Spleen (tissue), 11 donors: ENCODE data around the gene SLC17A8. TPM values are rescaled to one million over a fixed set of nuclear protein-coding genes. Genes with fewer than 3 reads are reported as not detected.

Experiments
- DNase-seq: peaks from one replicate; pipeline ENCODE4 v3.0.0-alpha.2; 2020
- H3K27ac ChIP-seq, 8 donors: fragments of 200-600 bp; sonication (generic) in 7 of 8; 1 replicate in 4 of 8; 2 replicates in 4 of 8; pipeline versions ENCODE4 v1.5.0 to v1.8.0; 2016 to 2021; ENCODE audit warnings: inconsistent platforms in 4 of 8, mild to moderate bottlenecking in 4 of 8, moderate library complexity in 1 of 8
- H3K27me3 ChIP-seq, 7 donors: fragments of 200-600 bp; sonication (generic) in 6 of 7; replicated peaks in 1 of 7; 1 replicate in 4 of 7; 2 replicates in 3 of 7; pipeline versions ENCODE4 v1.5.0 to v1.8.0; 2016 to 2021; ENCODE audit warnings: inconsistent platforms in 3 of 7, mild to moderate bottlenecking in 1 of 7
- H3K36me3 ChIP-seq, 6 donors: fragments of 200-600 bp; sonication (generic) in 5 of 6; 1 replicate in 4 of 6; 2 replicates in 2 of 6; pipeline versions ENCODE4 v1.5.0 to v1.8.0; 2016 to 2021; ENCODE audit warnings: inconsistent platforms in 2 of 6
- H3K4me1 ChIP-seq, 6 donors: fragments of 200-600 bp; sonication (generic) in 5 of 6; 1 replicate in 3 of 6; 2 replicates in 3 of 6; pipeline versions ENCODE4 v1.5.0 to v1.8.0; 2016 to 2021; ENCODE audit warnings: inconsistent platforms in 3 of 6
- H3K4me3 ChIP-seq, 8 donors: fragments of 200-600 bp; sonication (generic) in 7 of 8; 1 replicate in 4 of 8; 2 replicates in 4 of 8; pipeline versions ENCODE4 v1.5.0 to v1.8.0; 2016 to 2021; ENCODE audit warnings: inconsistent platforms in 4 of 8, mild to moderate bottlenecking in 4 of 8, moderate library complexity in 2 of 8
- H3K9me3 ChIP-seq, 8 donors: fragments of 200-600 bp; sonication (generic) in 7 of 8; 1 replicate in 4 of 8; 2 replicates in 4 of 8; pipeline versions ENCODE4 v1.5.0 to v1.8.0; 2016 to 2021; ENCODE audit warnings: inconsistent platforms in 4 of 8
- POLR2A ChIP-seq, 3 donors: fragments of 450-650 bp; IDR thresholded peaks; one replicate each; pipeline ENCODE4 v1.5.1; 2017; ENCODE audit warnings: antibody characterized with exemption in 3 of 3, mild to moderate bottlenecking in 1 of 3
- POLR2AphosphoS5 ChIP-seq, 3 donors: sonication (generic); formaldehyde crosslinking; IDR thresholded peaks; one replicate each; pipeline ENCODE4 v1.5.1; 2017; ENCODE audit warnings: antibody characterized with exemption in 3 of 3
- WGBS, 5 donors: extraction: QIAGEN DNeasy Blood & Tissue Kit in 3 of 5; methylation state at CpG; one replicate each; pipeline versions ENCODE4 v1.1.5 to v1.1.7; 2013 to 2018; 5-methylcytosine and 5-hydroxymethylcytosine counted together
- intact Hi-C: fragments of 100-400 bp; cut with DNase I; formaldehyde crosslinking; loops from one replicate; pipeline ENCODE4 v1.15.0; 2023; ENCODE audit warnings: low total_unique reads
- polyA plus RNA-seq, 3 donors: library from polyadenylated mRNA; stranded (reverse); fragments of 200-250 nt; gene quantifications; one replicate each; pipeline ENCODE4 v1.2.1, GENCODE V29; 2013
- total RNA-seq, 7 donors: library from RNA; depleted of rRNA in 3 of 7; stranded (reverse); fragments of >200 nt in 3 of 7; fragmentation: NEBNext Ultra II Directional in 4 of 7; extraction: Animal tissue kit (Norgen Biotek cat#: 25700) in 4 of 7; gene quantifications; one replicate each; pipeline versions ENCODE4 v1.1.0 to v1.2.1, GENCODE V29; 2016 to 2021
- TF ChIP-seq, protein P1 (sequence below), 11 experiments: fragments of 200-600 bp in 7 of 11; fragments of 450-650 bp in 4 of 11; sonication (generic) in 4 of 11; IDR thresholded peaks in 8 of 11; conservative IDR thresholded peaks in 3 of 11; 1 replicate in 7 of 11; 2 replicates in 4 of 11; pipeline versions ENCODE4 v1.4.0 to v1.8.0; 2016 to 2021; ENCODE audit warnings: antibody characterized with exemption in 11 of 11, inconsistent platforms in 4 of 11, mild to moderate bottlenecking in 1 of 11
- donor health status: healthy with polysubstance abuse.
- donor health status: DM: no; HTN: no; CAD: no; lungs with moderate emphysema.
- donor health status: DM: no; HTN: no; CAD: no.
- donor health status: Bipolar disorder and iron deficiency.
- donor health status: healthy.
- donor health status: DM: no; HTN: no; CAD: no.
- donor health status: DM: yes; HTN: yes; CAD: no.

The SLC17A8 gene
- total and polyA plus RNA-seq, 10 donors: 0.02 to 0.34 TPM; not detected in 8

DNA sequence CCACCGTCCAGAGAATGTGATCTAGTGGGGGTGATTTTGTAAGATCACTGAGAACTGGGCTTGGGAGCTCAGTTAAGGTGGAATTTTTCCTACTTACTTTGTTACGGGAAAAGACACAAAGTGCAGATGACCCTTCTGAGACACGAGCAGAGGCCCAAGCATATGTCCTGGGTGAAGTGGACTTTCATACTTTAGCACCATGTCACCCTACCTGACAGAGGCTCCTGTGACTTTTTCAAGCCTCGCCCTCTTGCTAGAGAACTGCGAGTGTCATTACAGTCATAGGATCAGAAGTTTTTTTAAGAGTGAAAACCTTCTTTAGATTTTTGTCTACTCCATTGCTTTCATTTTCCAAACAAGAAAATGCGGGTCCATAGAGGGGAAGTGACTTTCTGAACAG lies 56.1 kb downstream of the SLC17A8 start:
- TF ChIP-seq POLR2AphosphoS5 (IDR thresholded peaks at IDR 0.05) (no peak), POLR2A (IDR thresholded peaks at IDR 0.05) (no peak)
- TF ChIP-seq, protein P1, sequence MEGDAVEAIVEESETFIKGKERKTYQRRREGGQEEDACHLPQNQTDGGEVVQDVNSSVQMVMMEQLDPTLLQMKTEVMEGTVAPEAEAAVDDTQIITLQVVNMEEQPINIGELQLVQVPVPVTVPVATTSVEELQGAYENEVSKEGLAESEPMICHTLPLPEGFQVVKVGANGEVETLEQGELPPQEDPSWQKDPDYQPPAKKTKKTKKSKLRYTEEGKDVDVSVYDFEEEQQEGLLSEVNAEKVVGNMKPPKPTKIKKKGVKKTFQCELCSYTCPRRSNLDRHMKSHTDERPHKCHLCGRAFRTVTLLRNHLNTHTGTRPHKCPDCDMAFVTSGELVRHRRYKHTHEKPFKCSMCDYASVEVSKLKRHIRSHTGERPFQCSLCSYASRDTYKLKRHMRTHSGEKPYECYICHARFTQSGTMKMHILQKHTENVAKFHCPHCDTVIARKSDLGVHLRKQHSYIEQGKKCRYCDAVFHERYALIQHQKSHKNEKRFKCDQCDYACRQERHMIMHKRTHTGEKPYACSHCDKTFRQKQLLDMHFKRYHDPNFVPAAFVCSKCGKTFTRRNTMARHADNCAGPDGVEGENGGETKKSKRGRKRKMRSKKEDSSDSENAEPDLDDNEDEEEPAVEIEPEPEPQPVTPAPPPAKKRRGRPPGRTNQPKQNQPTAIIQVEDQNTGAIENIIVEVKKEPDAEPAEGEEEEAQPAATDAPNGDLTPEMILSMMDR (IDR thresholded peaks at IDR 0.05 in 8 of 11, conservative IDR thresholded peaks at IDR 0.05 in 3 of 11): no peak
- no peaks in the 10 kb centered on the region for H3K9me3 ChIP-seq
- intact Hi-C loops: no loop called here
- no peaks in the 10 kb centered on the region for H3K4me1 ChIP-seq
- peaks cover 0 to 20% (median 0%) of the 10 kb centered on the region in 7 donors for H3K27me3 ChIP-seq
- no peak for DNase-seq
- peak overlapping the region in 4 of 8 donors; percentile 51 to 72 (median 54) for H3K27ac ChIP-seq
- no peak overlapping the region for H3K4me3 ChIP-seq
- H3K36me3 ChIP-seq: no peaks in the 10 kb centered on the region
- WGBS, 5 donors: 86 to 90% (median 88%) methylated on average over 6 of the region's 6 CpGs

DNA sequence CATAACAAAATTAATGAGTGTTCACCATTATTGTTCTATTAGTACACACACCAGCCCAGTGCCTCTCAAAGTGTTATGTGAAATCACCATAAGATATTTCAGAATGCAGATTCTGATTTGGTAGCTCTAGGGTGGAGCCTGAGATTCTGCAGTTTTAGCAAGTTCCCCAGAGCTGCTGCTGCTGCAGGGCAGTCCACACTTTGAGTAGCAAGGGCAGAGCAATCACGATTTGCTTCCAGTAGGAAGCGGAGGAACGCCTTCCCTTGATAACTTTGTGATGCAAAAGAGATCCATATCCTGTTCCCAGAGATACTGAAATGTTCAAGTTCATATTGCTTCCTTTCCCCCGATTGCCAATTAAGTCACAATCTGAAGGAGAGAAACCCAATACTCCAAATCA lies 57.9 kb downstream of the SLC17A8 start:
- no peaks in the 10 kb centered on the region for H3K9me3 ChIP-seq
- WGBS, 5 donors: 50 to 71% (median 59%) methylated on average over 4 of the region's 4 CpGs
- TF ChIP-seq POLR2AphosphoS5 (IDR thresholded peaks at IDR 0.05): no peak
- TF ChIP-seq, protein P1 (IDR thresholded peaks at IDR 0.05 in 8 of 11, conservative IDR thresholded peaks at IDR 0.05 in 3 of 11): no peak
- TF ChIP-seq POLR2A (IDR thresholded peaks at IDR 0.05): no peak
- no peaks in the 10 kb centered on the region for H3K4me1 ChIP-seq
- no peak for DNase-seq
- intact Hi-C loops: no loop called here
- peaks cover 0 to 14% (median 0%) of the 10 kb centered on the region in 7 donors for H3K27me3 ChIP-seq
- no peak overlapping the region for H3K4me3 ChIP-seq
- no peak overlapping the region for H3K27ac ChIP-seq
- H3K36me3 ChIP-seq: no peaks in the 10 kb centered on the region

DNA sequence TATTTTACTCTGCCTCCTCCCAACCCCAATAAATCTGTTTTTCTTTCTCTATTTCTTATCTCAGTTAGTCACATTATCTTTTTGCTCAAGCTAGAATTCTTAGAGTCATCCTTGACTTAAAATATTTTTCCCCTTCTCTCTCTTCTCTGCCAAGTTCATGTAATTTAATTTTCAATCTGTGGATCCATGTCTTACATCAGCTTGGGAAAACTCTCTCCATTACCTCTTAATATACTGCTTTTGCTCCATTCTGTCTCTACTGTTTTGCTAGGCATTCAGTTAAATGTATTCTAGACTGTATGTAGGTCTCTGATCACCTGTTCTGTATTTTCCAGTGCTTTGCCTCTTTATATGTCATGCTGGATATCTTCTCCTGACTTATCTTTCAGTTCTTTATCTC lies 65.8 kb downstream of the SLC17A8 start:
- Histone ChIP-seq H3K27me3 (no peaks in the 10 kb centered on the region), H3K27ac (no peak overlapping the region), H3K9me3 (peaks cover 0 to 7% (median 5%) of the 10 kb centered on the region in 8 donors), H3K4me1 (no peaks in the 10 kb centered on the region), H3K4me3 (no peak overlapping the region), H3K36me3 (no peaks in the 10 kb centered on the region)
- intact Hi-C loops: no loop called here
- DNase-seq: no peak
- TF ChIP-seq POLR2AphosphoS5 (IDR thresholded peaks at IDR 0.05) (no peak), POLR2A (IDR thresholded peaks at IDR 0.05) (no peak)
- TF ChIP-seq, protein P1 (IDR thresholded peaks at IDR 0.05 in 8 of 11, conservative IDR thresholded peaks at IDR 0.05 in 3 of 11): no peak

DNA sequence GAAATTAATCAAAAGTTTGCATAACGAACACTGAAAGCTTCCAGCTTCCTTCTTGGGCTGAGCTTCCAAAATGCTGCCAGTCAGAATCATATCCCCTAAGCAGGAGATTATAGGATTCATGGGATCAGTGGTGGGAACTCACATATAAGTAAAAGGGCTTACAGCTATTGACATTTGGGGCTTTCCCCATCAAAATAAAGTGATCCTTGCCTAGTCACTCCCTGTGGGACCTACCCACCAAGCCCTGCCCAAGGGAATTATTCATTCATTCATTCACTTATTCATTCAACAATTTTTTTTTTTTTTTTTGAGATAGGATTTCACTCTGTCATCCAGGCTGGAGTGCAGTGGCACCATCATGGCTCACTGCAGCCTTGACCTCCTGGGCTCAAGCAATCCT lies 69.3 kb downstream of the SLC17A8 start:
- Histone ChIP-seq H3K36me3 (no peaks in the 10 kb centered on the region), H3K27ac (no peak overlapping the region), H3K4me3 (no peak overlapping the region), H3K4me1 (no peaks in the 10 kb centered on the region), H3K27me3 (no peaks in the 10 kb centered on the region), H3K9me3 (peaks cover 0 to 13% (median 6%) of the 10 kb centered on the region in 8 donors)
- WGBS, 5 donors: 21 to 34% (median 24%) methylated on average over 1 of the region's 1 CpG
- no peak for DNase-seq
- intact Hi-C loops: no loop called here
- TF ChIP-seq POLR2A (IDR thresholded peaks at IDR 0.05): no peak
- TF ChIP-seq, protein P1 (IDR thresholded peaks at IDR 0.05 in 8 of 11, conservative IDR thresholded peaks at IDR 0.05 in 3 of 11): no peak
- TF ChIP-seq POLR2AphosphoS5 (IDR thresholded peaks at IDR 0.05): no peak
